Breast epithelium (tissue), 4 donors: ENCODE measurements around the gene RNF223. TPM values are rescaled to one million over a fixed set of nuclear protein-coding genes. Genes with fewer than 3 reads are reported as not detected.

Experiments
- DNase-seq, 2 donors: peaks; one replicate each; pipeline ENCODE4 v3.0.0-alpha.2; 2019; ENCODE audit warnings: low spot score in 2 of 2
- H3K27ac ChIP-seq, 2 donors: fragments of 200-600 bp; sonication (generic) in 1 of 2; one replicate each; pipeline ENCODE4 v1.5.1; 2016 to 2019; ENCODE audit warnings: mild to moderate bottlenecking in 1 of 2
- H3K27me3 ChIP-seq, 2 donors: fragments of 200-600 bp; sonication (generic) in 1 of 2; one replicate each; pipeline versions ENCODE4 v1.5.1 to v1.6.0; 2017 to 2019; ENCODE audit warnings: control low read depth in 1 of 2, mild to moderate bottlenecking in 1 of 2
- H3K36me3 ChIP-seq: fragments of 200-600 bp; one replicate; pipeline ENCODE4 v1.5.1; 2019
- H3K4me1 ChIP-seq, 2 donors: fragments of 200-600 bp; sonication (generic); one replicate each; pipeline ENCODE4 v1.5.1; 2016 to 2019; ENCODE audit warnings: control low read depth in 1 of 2
- H3K4me3 ChIP-seq, 3 donors: fragments of 200-600 bp; sonication (generic); 1 replicate in 2 of 3; 2 replicates in 1 of 3; pipeline ENCODE4 v1.5.1; 2016 to 2019; ENCODE audit warnings: mild to moderate bottlenecking in 3 of 3, moderate library complexity in 2 of 3
- H3K9me3 ChIP-seq, 2 donors: fragments of 200-600 bp; sonication (generic) in 1 of 2; one replicate each; pipeline ENCODE4 v1.5.1; 2016 to 2019; ENCODE audit warnings: control low read depth in 1 of 2
- POLR2A ChIP-seq: fragments of 450-650 bp; IDR thresholded peaks from one replicate; pipeline ENCODE4 v1.6.1; 2016; ENCODE audit warnings: antibody characterized with exemption, mild to moderate bottlenecking, moderate library complexity
- POLR2AphosphoS5 ChIP-seq, 3 donors: sonication (generic); formaldehyde crosslinking; IDR thresholded peaks; one replicate each; pipeline ENCODE4 v1.6.1; 2017; ENCODE audit warnings: antibody characterized with exemption in 3 of 3
- intact Hi-C: fragments of 100-400 bp; cut with DNase I; formaldehyde crosslinking; loops from one replicate; pipeline ENCODE4 v1.15.1; 2023; ENCODE audit warnings: low total_unique reads
- total RNA-seq, 3 donors: library from RNA; depleted of rRNA; stranded (reverse); fragments of >200 nt; gene quantifications; one replicate each; pipeline ENCODE4 v1.1.0, GENCODE V29; 2016
- TF ChIP-seq, protein P1 (sequence below), 3 donors: fragments of 450-650 bp; IDR thresholded peaks; one replicate each; pipeline ENCODE4 v1.5.1; 2016 to 2017; ENCODE audit warnings: antibody characterized with exemption in 3 of 3, mild to moderate bottlenecking in 3 of 3, moderate library complexity in 3 of 3

The RNF223 gene
- total RNA-seq, 3 donors from 2014 or later = 0.33 to 2.8 TPM; not detected in 1

DNA sequence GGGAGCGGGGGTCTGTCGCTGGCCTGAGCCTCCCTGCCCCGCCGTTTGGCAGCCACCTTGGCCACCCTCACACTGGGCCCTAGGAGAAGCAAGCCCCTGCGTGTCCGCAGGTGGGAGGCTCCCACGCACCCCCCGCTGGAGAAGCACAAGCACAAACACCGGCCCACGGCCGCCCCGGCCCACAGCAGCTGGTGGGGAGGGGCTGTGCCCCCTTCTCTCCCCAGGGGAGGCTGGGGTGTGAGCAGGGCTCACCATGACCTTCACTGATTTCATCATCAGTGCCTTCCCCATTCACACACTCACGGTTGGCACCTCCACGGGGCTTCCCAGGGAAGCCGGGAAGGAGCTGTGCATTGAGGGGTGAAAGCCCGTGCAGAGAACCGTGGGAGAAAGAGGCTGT is 46.3 kb downstream of the RNF223 start:
- TF ChIP-seq POLR2A (no peak), POLR2AphosphoS5 (IDR thresholded peaks at IDR 0.05) (no peak)
- TF ChIP-seq, protein P1, sequence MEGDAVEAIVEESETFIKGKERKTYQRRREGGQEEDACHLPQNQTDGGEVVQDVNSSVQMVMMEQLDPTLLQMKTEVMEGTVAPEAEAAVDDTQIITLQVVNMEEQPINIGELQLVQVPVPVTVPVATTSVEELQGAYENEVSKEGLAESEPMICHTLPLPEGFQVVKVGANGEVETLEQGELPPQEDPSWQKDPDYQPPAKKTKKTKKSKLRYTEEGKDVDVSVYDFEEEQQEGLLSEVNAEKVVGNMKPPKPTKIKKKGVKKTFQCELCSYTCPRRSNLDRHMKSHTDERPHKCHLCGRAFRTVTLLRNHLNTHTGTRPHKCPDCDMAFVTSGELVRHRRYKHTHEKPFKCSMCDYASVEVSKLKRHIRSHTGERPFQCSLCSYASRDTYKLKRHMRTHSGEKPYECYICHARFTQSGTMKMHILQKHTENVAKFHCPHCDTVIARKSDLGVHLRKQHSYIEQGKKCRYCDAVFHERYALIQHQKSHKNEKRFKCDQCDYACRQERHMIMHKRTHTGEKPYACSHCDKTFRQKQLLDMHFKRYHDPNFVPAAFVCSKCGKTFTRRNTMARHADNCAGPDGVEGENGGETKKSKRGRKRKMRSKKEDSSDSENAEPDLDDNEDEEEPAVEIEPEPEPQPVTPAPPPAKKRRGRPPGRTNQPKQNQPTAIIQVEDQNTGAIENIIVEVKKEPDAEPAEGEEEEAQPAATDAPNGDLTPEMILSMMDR (IDR thresholded peaks at IDR 0.05) = no peak

DNA sequence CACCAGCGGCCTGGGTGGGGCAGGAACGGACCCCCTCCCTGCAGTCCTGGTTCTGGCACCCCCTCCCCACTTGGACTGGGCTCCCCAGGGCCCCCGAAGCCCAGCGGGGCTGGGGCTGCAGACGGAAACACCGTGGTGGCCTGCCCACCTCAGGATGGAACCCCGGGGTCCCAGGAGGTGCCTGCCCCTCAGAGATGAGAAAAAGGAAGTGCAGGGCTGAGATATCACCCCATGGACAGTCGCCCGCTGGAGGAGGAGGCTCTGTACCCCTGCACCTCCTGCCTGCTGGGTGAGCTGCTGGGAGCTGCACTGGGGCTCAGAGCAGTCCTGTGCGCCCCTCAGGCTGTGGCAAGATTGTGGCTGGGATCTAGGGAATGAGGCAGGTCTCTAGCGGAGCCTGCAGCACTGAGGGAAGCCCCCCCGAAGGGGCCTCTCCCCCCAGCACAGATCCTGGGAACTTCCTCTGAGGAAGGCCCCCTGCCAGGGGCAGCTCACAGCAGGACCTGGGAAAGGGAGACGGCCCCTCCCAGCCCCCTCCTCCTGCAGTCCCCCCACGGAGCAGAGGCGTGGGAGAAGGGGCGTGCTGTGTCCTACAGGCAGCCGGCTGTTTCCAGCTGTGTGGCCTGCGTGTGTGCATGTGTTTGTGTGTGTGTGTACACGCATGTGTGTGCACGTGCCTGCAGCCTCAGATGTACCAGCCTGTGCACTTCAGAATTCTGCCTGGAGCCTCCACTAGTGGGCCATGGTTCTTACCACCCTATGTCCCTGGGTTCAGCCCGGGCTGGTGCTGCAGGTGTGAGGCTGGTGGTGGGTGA is 47.3 kb downstream of the RNF223 start:
- Histone ChIP-seq H3K9me3 (no peaks in the 10 kb centered on the region), H3K4me1 (peaks cover 4 to 16% of the 10 kb centered on the region in 2 donors), H3K27ac (no peak overlapping the region), H3K4me3 (no peak overlapping the region), H3K36me3 (no peaks in the 10 kb centered on the region), H3K27me3 (no peaks in the 10 kb centered on the region)
- DNase-seq = no peak
- TF ChIP-seq POLR2AphosphoS5 (IDR thresholded peaks at IDR 0.05) = no peak
- intact Hi-C loops = loop anchor here (10.0 kb wide), 1 partner anchor 458 kb away; no protein-coding TSS in a partner anchor

More for the DNA sequence above, 46.3 kb downstream of the RNF223 start:
- no peak for DNase-seq
- Histone ChIP-seq H3K27me3 (no peaks in the 10 kb centered on the region), H3K27ac (no peak overlapping the region), H3K36me3 (no peaks in the 10 kb centered on the region), H3K4me1 (peaks cover 5 to 20% of the 10 kb centered on the region in 2 donors), H3K4me3 (no peak overlapping the region), H3K9me3 (no peaks in the 10 kb centered on the region)
- intact Hi-C loops = loop anchor here (10.0 kb wide), 1 partner anchor 457 kb away; no protein-coding TSS in a partner anchor

DNA sequence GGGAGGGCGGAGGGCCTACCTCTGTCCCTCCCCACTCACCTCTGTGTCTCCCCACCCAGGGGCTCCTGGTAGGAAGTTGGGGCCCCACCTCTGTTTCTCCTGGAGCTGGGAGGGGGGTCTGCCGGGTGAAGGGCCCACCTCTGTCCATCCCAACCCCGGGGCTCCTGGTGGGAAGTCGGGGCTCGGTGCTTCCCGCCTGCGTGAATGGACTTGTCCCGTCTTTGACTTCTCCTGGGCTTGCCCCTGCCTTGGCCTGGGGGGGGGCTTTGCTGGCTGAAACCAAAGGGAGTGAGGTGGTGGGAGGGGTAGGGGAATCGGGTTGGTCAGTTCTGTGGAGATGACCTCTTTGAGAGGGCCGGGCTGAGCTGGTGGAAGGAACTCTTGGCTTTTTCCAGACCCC is 48.4 kb downstream of the RNF223 start:
- no peak for DNase-seq
- no peaks in the 10 kb centered on the region for H3K9me3 ChIP-seq
- no peak for TF ChIP-seq POLR2AphosphoS5 (IDR thresholded peaks at IDR 0.05)
- TF ChIP-seq, protein P1 (IDR thresholded peaks at IDR 0.05) = no peak
- no peak for TF ChIP-seq POLR2A
- no peaks in the 10 kb centered on the region for H3K27me3 ChIP-seq
- peak overlapping the region in 2 of 3 donors; percentile 48 to 67 for H3K4me3 ChIP-seq
- intact Hi-C loops = loop anchor here (10.0 kb wide), 1 partner anchor 459 kb away; no protein-coding TSS in a partner anchor
- H3K27ac ChIP-seq = peak overlapping the region; percentile 92 to 93
- H3K4me1 ChIP-seq = peaks cover 4 to 22% of the 10 kb centered on the region in 2 donors
- no peaks in the 10 kb centered on the region for H3K36me3 ChIP-seq

DNA sequence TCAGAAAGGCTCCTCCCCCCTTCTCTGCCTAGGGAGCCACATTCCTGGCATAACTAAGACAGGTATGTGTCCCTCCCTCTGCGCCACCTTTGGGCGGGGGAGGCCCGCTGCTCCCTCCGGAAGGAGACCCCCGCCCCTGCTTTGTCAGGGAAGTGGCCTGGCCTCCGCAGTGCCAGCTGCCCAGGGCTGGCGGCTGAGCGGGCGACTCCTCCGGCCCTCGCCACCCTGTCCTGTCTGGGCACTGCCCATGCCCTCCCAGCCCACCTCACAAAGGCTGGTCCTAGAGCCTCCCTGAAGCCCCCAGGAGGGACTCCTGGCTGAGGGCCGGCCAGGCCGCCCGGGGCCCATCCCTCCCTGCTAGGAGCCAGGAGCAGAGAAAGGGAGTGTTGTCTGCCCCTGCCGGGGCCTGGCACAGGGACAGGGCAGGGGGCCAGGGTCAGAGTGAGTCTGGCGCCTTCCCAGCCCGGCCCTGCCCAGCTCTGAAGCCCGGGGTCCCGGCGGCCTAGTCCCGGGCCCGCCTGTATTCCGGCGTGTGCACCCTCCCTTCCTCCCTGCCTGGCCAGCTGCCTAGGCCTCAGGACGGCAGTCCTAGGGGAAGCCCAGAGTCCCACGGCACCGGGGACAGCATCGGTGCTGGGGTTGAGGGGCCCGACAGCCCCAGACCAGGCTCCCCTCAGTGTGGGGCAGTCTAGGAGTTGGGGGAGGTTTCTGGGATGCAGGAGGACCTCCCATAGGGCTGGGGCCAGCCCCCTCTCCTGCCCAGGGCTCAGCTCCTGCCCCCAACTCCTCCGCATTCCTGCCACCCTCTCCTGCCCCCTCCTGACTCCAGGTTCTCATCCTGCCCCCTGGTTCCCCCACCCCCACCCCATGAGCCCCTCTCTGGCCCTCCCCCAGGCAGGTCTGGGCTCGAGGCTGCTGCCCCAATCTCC is 49.1 kb downstream of the RNF223 start:
- peak; percentile 74 to 92 for DNase-seq
- Histone ChIP-seq H3K4me3 (peak overlapping the region in 2 of 3 donors; percentile 48 to 67), H3K4me1 (peaks cover 4 to 22% of the 10 kb centered on the region in 2 donors), H3K36me3 (no peaks in the 10 kb centered on the region), H3K9me3 (no peaks in the 10 kb centered on the region), H3K27ac (peak overlapping the region; percentile 92 to 93), H3K27me3 (no peaks in the 10 kb centered on the region)
- intact Hi-C loops = loop anchor here (10.0 kb wide), 1 partner anchor 460 kb away; no protein-coding TSS in a partner anchor
- TF ChIP-seq POLR2A (peak; percentile 6), POLR2AphosphoS5 (IDR thresholded peaks at IDR 0.05) (peak in 1 of 3 donors; percentile 71)
- TF ChIP-seq, protein P1 (IDR thresholded peaks at IDR 0.05) = no peak

DNA sequence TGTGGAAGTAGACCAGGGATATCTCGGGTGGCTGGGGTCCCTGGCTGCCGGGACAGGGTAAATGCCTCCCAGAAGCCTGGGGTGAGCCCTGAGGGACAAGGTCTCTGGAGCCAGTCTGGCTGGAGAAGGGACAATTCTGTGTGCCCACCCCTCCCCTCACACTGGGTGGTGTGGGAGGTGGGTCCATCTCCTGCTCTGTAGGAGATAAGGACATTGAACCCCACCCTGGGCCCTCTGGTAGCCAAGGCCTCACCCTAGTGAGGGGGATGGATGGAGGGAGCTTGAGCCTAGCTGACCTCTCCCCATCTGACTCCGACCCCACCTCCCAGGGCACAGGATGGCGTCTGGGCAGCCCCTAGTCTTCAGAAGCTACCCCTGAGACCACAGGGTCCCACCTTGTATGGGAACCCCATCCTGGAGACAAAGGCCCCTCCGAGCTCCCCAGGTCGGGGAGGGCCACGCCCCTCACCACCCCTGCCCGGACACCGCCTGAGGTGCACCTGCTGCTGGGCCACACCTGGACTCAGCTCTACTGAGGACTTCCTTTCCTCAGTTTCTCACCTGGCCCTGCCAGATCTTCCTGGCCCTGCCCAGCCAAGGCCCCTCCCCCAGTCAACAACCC is 49.8 kb downstream of the RNF223 start:
- Histone ChIP-seq H3K9me3 (no peaks in the 10 kb centered on the region), H3K27ac (peak overlapping the region; percentile 92 to 93), H3K27me3 (no peaks in the 10 kb centered on the region), H3K36me3 (no peaks in the 10 kb centered on the region), H3K4me3 (peak overlapping the region in 2 of 3 donors; percentile 48 to 67), H3K4me1 (peaks cover 4 to 22% of the 10 kb centered on the region in 2 donors)
- TF ChIP-seq POLR2A (no peak), POLR2AphosphoS5 (IDR thresholded peaks at IDR 0.05) (no peak)
- TF ChIP-seq, protein P1 (IDR thresholded peaks at IDR 0.05) = no peak
- DNase-seq = no peak
- intact Hi-C loops = loop anchor here (10.0 kb wide), 1 partner anchor 461 kb away; no protein-coding TSS in a partner anchor
